ENCODE data around the gene NCAM2. TPM values are rescaled to one million over a fixed set of nuclear protein-coding genes. Genes with fewer than 3 reads are reported as not detected.

NCAM2 gene
- total RNA-seq, 1 donor from 2014 or later = 0.84 TPM

GRCh38 chr21:21079646-21080045 is 81.4 kb downstream of the NCAM2 start:
- Mint-ChIP-seq H3K36me3 (no peaks in the 10 kb centered on the region), H3K27ac (no peak overlapping the region), H3K4me1 (no peaks in the 10 kb centered on the region), H3K4me3 (no peak overlapping the region), H3K9me3 (no peaks in the 10 kb centered on the region), H3K27me3 (ENCODE audit: insufficient read depth, low read depth) (peaks cover 2% of the 10 kb centered on the region)
- Histone ChIP-seq H3K27me3 (no peaks in the 10 kb centered on the region), H3K79me2 (ENCODE audit: low read depth) (no peaks in the 10 kb centered on the region), H4K20me1 (ENCODE audit: low read depth) (no peaks in the 10 kb centered on the region), H3K36me3 (no peaks in the 10 kb centered on the region), H3K27ac (no peak overlapping the region), H3K4me2 (no peak overlapping the region), H3K4me3 (no peak overlapping the region), H2AFZ (replicated peaks) (no peak overlapping the region), H3K9me3 (ENCODE audit: low read depth) (no peaks in the 10 kb centered on the region), H3F3A (ENCODE audit: low read depth) (no peaks in the 10 kb centered on the region), H3K9ac (no peak overlapping the region), H3K4me1 (no peaks in the 10 kb centered on the region)
- no peak for TF ChIP-seq CTCF (IDR thresholded peaks at IDR 0.05)
- no peak for TF ChIP-seq EZH2phosphoT487 (IDR thresholded peaks at IDR 0.05)
- no peak for TF ChIP-seq EZH2 (IDR thresholded peaks at IDR 0.05)
- DNase-seq (ENCODE audit: low spot score) = no peak

DNA sequence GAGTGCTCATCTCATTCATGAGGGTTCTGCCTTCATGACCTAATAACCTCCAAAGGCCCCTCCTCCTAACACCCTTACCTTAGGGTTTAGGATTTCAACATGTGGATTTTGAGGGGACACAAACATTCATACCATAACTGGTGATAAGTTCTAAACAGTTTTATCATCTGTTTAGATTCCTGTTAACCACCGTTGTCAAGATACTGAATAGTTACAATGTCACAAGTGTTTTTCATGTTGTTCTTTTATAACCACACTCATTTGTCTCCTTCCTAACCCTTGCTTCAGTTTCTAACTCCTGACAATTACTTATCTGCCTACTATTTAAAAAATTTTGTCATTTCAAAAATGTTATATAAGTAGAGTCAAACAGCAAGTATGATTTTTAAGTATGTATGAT is 86.0 kb downstream of the NCAM2 start:
- Histone ChIP-seq H3F3A (ENCODE audit: low read depth) (no peaks in the 10 kb centered on the region), H3K27ac (no peak overlapping the region), H3K4me3 (no peak overlapping the region), H3K27me3 (no peaks in the 10 kb centered on the region), H3K4me1 (no peaks in the 10 kb centered on the region), H3K79me2 (ENCODE audit: low read depth) (no peaks in the 10 kb centered on the region), H3K9ac (no peak overlapping the region), H3K36me3 (no peaks in the 10 kb centered on the region), H2AFZ (replicated peaks) (no peak overlapping the region), H3K9me3 (ENCODE audit: low read depth) (no peaks in the 10 kb centered on the region), H3K4me2 (no peak overlapping the region), H4K20me1 (ENCODE audit: low read depth) (no peaks in the 10 kb centered on the region)
- Mint-ChIP-seq H3K9me3 (no peaks in the 10 kb centered on the region), H3K36me3 (no peaks in the 10 kb centered on the region), H3K4me1 (no peaks in the 10 kb centered on the region), H3K4me3 (no peak overlapping the region), H3K27ac (no peak overlapping the region), H3K27me3 (ENCODE audit: insufficient read depth, low read depth) (peaks cover 2% of the 10 kb centered on the region)
- TF ChIP-seq EZH2phosphoT487 (IDR thresholded peaks at IDR 0.05) (no peak), CTCF (IDR thresholded peaks at IDR 0.05) (no peak), EZH2 (IDR thresholded peaks at IDR 0.05) (no peak)
- DNase-seq (ENCODE audit: low spot score) = no peak

DNA sequence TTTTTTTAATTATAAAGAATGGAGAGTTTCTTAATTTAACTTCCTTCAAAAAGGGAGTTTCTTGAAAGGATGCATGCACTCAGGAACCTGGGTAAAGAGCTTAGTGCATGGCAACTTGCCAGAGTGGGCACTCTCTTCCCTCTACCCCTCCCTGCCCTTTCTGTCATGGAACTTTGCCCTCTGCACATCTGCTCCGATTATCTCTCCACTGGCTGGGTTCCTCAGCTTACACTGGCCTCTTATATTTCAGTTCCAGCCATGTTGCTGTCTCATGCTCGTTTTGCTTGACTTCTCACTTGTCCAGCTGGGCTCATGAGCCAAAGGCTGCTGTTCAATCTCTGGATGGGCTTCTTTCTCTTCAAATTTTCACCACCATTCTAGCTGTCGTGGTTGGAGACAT is 87.0 kb downstream of the NCAM2 start:
- H3K9ac ChIP-seq = no peak overlapping the region
- Mint-ChIP-seq H3K9me3 (no peaks in the 10 kb centered on the region), H3K27ac (no peak overlapping the region), H3K4me1 (no peaks in the 10 kb centered on the region), H3K4me3 (no peak overlapping the region), H3K36me3 (no peaks in the 10 kb centered on the region), H3K27me3 (ENCODE audit: insufficient read depth, low read depth) (peaks cover 2% of the 10 kb centered on the region)
- no peaks in the 10 kb centered on the region for H3K4me1 ChIP-seq
- DNase-seq (ENCODE audit: low spot score) = no peak
- no peak overlapping the region for H3K27ac ChIP-seq
- no peaks in the 10 kb centered on the region for H3F3A ChIP-seq (ENCODE audit: low read depth)
- no peaks in the 10 kb centered on the region for H3K36me3 ChIP-seq
- TF ChIP-seq EZH2phosphoT487 (IDR thresholded peaks at IDR 0.05) (no peak), EZH2 (IDR thresholded peaks at IDR 0.05) (no peak), CTCF (IDR thresholded peaks at IDR 0.05) (no peak)
- no peaks in the 10 kb centered on the region for H3K9me3 ChIP-seq (ENCODE audit: low read depth)
- H3K4me3 ChIP-seq = no peak overlapping the region
- no peaks in the 10 kb centered on the region for H3K27me3 ChIP-seq
- peak overlapping the region; percentile 58 for H2AFZ ChIP-seq (replicated peaks)
- H3K4me2 ChIP-seq = no peak overlapping the region
- H3K79me2 ChIP-seq (ENCODE audit: low read depth) = no peaks in the 10 kb centered on the region
- H4K20me1 ChIP-seq (ENCODE audit: low read depth) = no peaks in the 10 kb centered on the region

Data from neural progenitor cell (in vitro differentiated cells).